HG03097 (cell line): ENCODE results near the gene KIFAP3.
A peak's percentile ranks its signal among the peaks of the same experiment; 100 is the strongest.
"Not testable (repeated sequence)": the region's sequence is repeated elsewhere in the genome, so short reads cannot be mapped to it uniquely, and the experiment has no call there.

Experiments
- ATAC-seq: cut with Tn5 transposase; IDR thresholded peaks from one replicate; pipeline ENCODE4 v1.9.1; 2021; ENCODE audit not compliant: unreplicated experiment, low FRiP score

KIFAP3 gene

GRCh38 chr1:169928438-169929209 is 145.9 kb downstream of the KIFAP3 start:
- no peak for ATAC-seq

DNA sequence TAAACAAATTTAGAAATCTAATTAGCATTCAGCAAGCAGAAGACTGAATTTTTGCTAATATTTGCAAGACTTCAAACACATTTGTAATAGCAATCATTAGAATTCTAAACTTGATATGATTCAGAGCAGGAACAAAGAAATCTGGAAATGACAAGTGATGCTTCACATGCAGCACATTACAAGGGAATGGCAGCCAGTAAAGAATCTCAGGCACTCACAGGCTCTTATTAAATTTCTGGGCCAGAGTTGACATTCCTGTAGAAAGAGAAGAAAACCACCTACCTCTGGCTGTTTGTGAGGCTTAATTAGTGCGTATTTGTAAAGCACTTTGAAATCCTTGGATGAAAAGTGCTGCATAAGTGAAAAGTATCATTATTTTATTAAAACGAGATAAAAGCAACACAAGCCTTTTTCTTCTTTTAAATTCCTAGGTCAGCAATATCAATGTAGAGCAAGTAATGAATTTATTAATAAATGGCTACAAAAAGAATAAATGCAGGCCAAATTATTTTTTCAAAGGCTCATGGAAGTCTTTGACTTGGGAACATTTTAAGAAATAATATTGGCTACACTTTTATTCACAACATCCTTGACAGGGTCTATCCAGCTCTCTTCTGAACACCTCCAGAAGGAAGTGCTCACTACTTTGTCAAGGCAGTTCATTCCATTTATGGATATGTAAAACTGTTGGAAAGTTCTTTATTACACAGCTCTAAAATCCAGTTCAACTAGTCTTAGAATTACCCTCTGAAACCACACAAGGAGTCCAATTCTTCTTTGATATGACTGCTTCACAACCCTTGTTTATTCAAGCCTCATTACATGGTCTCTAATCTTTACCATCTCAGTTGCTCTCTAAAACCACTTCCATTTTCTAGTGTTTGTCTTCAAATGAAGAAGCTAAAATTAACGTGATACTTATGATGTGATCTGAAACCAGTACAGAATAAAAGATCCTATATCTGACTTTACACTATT is 148.7 kb downstream of the KIFAP3 start:
- ATAC-seq, result peak; percentile 68

- no peak for ATAC-seq
Measured at GRCh38 chr1:169924829-169925228, 149.7 kb downstream of the KIFAP3 start.

DNA sequence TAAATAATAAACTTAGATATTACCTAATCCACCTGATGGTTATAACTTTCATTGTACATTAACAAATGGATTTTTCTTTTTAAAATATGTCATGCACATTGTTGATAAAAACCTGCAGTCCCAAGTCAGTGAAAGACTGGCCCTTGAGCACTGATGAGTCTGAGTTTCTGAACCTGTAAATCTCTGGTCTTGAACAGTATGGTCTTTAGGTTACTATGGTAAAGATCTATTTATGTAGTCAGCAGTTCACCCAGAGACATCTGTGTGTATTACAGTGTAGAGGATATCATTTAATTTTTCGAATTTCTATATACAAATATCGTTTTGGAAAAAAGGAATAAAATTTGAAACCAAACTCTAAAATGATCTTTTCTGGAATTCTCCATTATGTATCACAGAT is 150.4 kb downstream of the KIFAP3 start:
- no peak for ATAC-seq

DNA sequence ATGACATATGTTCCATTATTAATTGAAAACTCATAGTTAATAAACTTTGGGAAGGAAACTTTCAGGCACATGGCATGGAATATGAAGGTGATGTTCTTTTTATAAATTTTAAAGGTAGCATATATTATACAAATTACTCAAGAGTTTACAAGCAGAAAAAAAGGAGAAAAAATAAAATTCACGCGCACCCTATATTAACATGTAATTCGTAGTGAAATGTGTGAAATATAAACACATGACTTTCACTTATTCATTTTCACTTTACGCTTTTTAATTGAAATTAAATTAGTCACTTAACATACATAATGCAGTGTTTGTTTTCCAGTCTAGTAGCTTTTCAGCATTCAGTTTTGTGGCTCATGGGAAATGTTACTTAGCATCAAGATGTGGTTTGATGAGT is 153.4 kb downstream of the KIFAP3 start:
- no peak for ATAC-seq

GRCh38 chr1:169918927-169919326 is 155.6 kb downstream of the KIFAP3 start:
- ATAC-seq, result no peak

- ATAC-seq, result not testable (repeated sequence)
Measured at GRCh38 chr1:169918220-169918619, 156.3 kb downstream of the KIFAP3 start.

GRCh38 chr1:169915150-169915549 is 159.3 kb downstream of the KIFAP3 start:
- no peak for ATAC-seq

DNA sequence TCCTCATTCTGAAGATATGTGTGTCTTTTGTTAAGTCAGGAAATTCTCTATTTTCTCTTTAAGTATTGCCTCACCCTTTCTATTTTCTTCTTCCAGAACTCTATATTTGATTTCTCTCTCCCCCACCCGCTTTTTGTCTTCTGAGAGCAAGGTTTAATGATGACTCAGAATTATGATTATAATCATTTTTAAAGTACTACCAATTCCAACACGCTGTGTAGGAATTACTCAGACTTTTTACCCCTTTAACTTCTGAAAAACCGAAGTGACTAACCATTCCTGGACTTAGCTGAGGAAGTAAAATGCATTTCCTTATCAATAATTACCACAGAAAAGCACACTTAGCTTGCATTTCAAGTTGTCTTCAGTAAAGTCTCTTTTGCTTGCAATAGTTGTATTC is 160.0 kb downstream of the KIFAP3 start:
- no peak for ATAC-seq

GRCh38 chr1:169909499-169909898 is 165.0 kb downstream of the KIFAP3 start:
- ATAC-seq, result no peak

- no peak for ATAC-seq
Measured at GRCh38 chr1:169906938-169907337, 167.6 kb downstream of the KIFAP3 start.

DNA sequence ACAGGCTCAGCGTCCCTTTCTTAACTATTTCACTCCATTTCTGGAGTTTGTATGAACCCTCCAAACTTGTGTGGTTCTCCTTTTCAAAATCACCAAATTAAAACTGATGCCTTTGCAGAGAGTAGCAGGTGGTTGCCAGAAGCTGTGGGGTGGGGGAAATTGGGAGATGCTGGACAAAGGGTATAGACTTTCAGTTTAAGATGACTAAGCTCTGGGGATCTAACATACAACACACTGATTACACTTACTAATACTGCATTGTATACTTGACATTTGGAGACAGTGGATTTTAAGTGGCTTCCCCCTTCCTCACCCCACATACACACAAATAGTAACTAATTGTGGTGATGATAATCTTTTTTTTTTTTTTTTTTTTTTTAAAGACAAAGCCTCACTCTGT is 169.7 kb downstream of the KIFAP3 start:
- ATAC-seq, result no peak

- ATAC-seq, result no peak
Measured at GRCh38 chr1:169902751-169903150, 171.7 kb downstream of the KIFAP3 start.

- no peak for ATAC-seq
Measured at GRCh38 chr1:169901115-169901514, 173.4 kb downstream of the KIFAP3 start.

DNA sequence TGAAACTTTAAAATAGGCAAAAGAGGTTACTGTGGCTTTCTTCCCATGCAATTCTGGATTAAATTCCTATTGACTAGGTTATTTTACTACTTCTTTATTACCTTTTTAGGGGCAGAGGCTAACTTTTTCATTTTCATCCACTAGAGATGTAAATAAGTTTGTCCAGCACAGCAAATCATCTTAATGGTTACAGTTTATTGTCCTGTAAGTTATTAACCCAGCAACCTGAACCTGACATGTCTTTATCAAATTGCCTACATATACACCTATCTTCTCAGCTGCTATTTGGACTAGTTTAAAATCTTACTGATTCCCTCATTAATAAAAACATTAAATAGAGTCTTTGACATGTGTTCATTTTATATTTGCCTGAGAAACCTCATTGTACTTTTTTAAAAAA is 173.9 kb downstream of the KIFAP3 start:
- no peak for ATAC-seq

GRCh38 chr1:169899519-169900217 is 174.8 kb downstream of the KIFAP3 start:
- no peak for ATAC-seq

DNA sequence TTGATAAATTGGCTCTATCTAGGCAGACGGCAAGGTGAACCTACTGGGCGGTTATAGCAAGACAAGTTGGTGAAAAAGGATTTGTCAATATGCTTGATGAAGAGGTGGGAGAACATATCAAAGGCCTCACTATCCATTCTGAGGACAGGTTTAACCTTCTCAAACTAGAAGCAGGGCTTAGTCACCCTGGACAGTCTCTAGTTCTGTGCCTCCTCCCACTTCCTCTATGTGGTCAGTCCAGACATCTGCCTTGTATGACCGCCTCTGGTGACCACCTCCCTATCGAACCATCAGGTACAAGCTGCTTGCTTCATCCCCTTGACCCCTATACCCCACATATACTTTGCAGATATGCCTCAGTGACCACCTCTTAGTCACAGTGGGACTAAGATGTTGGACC is 178.5 kb downstream of the KIFAP3 start:
- no peak for ATAC-seq

- no peak for ATAC-seq
Measured at GRCh38 chr1:169894424-169895145, 179.9 kb downstream of the KIFAP3 start.

DNA sequence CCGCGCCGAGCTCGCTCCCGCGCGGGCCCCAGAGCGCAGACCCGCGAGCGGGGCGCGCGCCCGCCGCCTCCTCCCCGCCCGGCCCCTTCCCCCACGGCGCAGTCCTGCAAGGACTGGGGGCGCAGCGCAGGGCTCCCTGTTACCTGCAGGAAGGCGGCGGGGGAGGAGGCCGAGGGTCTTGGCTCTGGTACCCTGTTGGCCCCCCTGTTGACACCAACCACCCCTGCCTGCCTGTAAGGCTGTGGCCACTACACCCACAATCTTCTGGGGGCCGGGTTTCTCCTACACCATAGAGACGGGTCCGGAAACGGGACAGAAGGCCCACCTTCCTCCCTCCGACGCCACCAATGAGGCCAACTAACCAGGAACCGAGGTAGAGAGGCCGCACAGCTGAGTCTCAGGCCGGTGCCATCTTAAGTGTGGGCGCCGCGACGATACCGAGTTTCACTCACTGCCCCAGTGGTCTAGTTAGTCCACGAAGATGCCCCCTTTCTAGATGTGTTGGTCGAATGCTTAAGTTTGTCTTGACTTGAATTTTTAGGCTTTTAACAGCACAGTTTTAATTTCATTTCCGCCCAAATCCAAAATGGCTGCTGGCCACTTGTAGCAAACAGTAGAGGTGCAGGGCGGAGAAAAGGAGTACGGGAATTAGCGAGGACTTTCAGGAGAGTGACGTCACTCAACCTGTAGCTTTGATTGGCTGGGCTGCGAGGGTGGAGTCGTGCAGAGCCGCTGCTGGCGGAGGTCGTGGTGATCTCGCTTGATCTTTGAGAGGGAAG is 180.7 kb downstream of the KIFAP3 start, which contains the start of gene SCYL3:
Gene SCYL3, minus strand, starts transcription at position 252 of the 779 bp plus-strand sequence. CDS start 5,056 bp downstream, outside the sequence.
- peak; percentile 81 for ATAC-seq
